ENCODE data around the gene AXIN2.

Gene AXIN2

DNA sequence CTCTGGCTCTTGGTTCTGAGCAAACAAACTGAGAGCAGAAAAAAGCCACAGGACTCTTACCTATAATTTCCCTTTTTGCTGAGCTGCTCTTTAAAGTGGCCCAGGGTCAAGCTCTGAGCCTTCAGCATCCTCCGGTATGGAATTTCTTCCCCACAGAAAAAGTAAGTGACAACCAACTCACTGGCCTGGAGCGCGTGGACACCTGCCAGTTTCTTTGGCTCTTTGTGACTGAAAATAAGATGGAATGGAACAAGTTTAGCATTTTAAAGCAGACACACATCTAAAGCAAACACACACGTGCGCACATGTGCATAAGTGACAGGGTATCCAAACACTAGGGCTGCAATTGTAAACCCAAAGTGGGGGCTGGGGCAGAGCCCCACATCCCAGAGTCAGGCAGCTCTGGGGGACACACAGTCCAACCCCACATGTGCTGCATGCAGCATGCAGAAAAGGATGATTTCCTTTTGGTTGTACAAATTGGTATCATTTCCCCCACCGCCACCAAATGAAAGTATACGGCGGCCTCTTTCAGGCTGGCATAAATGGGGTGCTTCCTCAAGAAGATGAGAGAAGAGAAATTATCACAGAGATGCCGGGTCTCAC, 27.5 kb downstream of the AXIN2 start:
- no peaks in the 10 kb centered on the region for H3K9me3 Mint-ChIP-seq
- TF ChIP-seq, protein P1, sequence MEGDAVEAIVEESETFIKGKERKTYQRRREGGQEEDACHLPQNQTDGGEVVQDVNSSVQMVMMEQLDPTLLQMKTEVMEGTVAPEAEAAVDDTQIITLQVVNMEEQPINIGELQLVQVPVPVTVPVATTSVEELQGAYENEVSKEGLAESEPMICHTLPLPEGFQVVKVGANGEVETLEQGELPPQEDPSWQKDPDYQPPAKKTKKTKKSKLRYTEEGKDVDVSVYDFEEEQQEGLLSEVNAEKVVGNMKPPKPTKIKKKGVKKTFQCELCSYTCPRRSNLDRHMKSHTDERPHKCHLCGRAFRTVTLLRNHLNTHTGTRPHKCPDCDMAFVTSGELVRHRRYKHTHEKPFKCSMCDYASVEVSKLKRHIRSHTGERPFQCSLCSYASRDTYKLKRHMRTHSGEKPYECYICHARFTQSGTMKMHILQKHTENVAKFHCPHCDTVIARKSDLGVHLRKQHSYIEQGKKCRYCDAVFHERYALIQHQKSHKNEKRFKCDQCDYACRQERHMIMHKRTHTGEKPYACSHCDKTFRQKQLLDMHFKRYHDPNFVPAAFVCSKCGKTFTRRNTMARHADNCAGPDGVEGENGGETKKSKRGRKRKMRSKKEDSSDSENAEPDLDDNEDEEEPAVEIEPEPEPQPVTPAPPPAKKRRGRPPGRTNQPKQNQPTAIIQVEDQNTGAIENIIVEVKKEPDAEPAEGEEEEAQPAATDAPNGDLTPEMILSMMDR (IDR thresholded peaks at IDR 0.05; ENCODE audit: unreplicated experiment in 3 of 3) = no peak
- H3K4me3 Mint-ChIP-seq = peak overlapping the region in 1 of 3 experiments; percentile 24
- H3K4me1 Mint-ChIP-seq = peaks cover 68% of the 10 kb centered on the region
- peak overlapping the region; percentile 84 to 97 (median 94) for H3K27ac Mint-ChIP-seq
- peaks cover 66% of the 10 kb centered on the region for H3K36me3 Mint-ChIP-seq (ENCODE audit: low read depth)
- no peaks in the 10 kb centered on the region for H3K27me3 Mint-ChIP-seq (ENCODE audit: low read depth)

DNA sequence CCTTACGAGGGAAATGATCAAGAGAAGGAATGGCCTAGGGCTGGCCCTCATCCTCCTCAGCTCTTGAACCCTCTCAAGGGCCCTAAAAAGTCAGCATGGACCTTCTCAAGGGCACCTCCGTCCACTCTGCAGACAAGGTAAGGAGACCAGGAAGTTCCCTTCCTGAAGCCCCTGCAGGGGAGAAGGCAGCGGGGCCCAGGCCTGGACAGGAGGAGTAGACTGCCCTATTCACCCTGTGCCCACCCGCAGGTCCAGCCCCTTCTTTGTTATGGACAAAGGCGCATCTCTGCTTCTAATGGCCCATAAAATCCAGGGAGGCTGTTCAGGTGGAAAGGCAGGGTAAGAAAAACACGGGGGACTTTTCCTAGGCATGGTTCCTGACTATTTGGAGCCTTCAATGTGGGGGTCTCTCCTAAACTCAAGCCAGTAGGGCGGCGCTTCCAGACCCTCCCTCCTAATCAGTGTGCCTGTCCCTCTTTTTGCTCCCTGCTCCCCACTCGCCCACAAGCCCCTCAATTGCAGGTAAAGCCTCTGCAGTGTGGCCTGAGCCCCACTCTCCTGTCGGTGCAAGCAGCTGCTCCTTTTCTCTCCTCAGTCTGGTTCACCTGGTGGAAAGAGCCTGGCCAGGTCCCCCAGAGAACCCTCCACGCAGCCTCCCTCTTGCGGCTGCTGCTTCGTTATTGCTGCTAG, 28.2 kb downstream of the AXIN2 start:
- H3K9me3 Mint-ChIP-seq = no peaks in the 10 kb centered on the region
- peak overlapping the region; percentile 82 to 97 (median 84) for H3K27ac Mint-ChIP-seq
- TF ChIP-seq, protein P1 (IDR thresholded peaks at IDR 0.05; ENCODE audit: unreplicated experiment in 3 of 3) = no peak
- H3K4me1 Mint-ChIP-seq = peaks cover 66% of the 10 kb centered on the region
- H3K36me3 Mint-ChIP-seq (ENCODE audit: low read depth) = peaks cover 67% of the 10 kb centered on the region
- no peaks in the 10 kb centered on the region for H3K27me3 Mint-ChIP-seq (ENCODE audit: low read depth)
- H3K4me3 Mint-ChIP-seq = no peak overlapping the region

DNA sequence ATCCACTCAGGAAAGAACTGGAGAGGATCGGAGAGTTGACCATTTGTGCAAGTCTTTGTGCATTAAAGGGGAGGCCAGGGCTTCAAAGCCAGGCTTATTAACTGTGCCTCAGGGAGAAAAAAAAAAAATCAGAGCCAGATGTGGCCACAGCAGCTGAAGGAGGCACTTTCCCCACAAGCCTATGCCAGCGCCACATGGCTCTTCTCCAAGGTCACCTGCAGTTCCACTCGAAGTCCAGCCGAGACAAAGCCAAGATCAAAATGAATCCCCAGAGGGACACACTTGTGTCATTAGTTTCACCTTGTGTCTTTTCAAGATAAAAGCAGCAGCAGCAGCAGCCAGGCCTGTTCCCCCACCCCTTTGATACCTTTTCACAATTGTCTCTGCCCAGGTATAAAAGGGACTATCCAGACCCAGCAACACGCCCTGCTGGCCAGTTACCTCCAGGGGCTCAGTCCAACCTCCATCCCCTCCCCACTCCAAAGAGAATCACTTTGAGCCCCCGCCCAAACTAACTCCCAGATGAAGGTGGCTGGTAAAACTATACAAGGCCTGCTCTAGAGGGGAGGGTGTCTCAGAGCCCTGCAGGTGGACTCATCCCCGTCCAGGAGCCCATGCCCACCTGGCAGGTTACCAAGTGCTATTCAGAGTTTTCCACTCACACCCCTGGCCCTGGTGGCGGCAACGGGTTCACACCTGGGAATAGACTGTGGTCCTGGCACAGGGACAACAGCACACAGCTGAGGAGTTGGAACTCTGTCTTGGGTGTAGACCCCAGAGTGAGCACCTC, 29.2 kb downstream of the AXIN2 start:
- Mint-ChIP-seq H3K36me3 (ENCODE audit: low read depth) (peaks cover 67% of the 10 kb centered on the region), H3K4me3 (peak overlapping the region; percentile 48 to 68 (median 58)), H3K27me3 (ENCODE audit: low read depth) (no peaks in the 10 kb centered on the region), H3K4me1 (peaks cover 66% of the 10 kb centered on the region), H3K27ac (peak overlapping the region; percentile 96 to 97 (median 97)), H3K9me3 (no peaks in the 10 kb centered on the region)
- TF ChIP-seq, protein P1 (IDR thresholded peaks at IDR 0.05; ENCODE audit: unreplicated experiment in 3 of 3) = no peak

DNA sequence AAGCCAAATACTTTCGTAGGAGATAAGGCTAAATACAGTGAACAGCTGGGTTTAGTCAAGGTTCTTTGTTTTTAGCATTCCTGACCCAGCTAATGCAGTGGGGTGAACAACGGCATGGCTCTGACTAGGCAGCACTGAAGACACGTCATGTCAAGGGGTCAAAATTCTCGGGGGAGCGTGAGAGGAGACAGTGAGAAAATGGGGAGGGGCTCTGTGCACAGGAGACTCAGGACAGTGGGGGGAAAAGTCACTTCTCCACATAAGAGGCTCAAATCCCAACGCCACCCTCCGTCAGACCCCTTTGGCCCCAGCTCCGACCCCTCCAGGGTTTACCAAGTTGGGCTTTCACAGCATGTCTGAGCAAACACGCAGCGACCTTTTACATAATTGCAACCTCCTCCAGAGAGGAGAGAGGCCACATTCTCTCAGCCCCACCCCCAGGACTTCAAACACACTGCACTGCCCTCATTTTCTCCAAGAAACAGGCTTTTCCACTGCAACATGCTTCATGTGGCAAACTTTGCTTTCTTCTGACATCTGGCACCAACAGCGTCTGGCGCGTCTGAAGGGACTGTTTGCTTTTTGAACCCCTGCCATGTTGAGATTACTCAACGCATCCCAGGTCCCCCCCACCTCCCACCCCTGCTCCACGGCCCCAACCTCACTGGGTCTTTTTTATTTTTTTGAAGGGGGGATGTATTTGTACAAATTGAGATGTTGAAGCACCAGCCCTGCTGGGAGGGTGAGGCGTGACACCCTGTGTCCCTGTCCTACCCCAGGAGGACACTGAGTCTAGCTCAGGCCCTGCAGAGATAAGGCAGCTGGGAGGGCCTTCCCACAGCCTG, 30.0 kb downstream of the AXIN2 start:
- Mint-ChIP-seq H3K27me3 (ENCODE audit: low read depth) (no peaks in the 10 kb centered on the region), H3K4me1 (peaks cover 64% of the 10 kb centered on the region), H3K36me3 (ENCODE audit: low read depth) (peaks cover 65% of the 10 kb centered on the region), H3K9me3 (no peaks in the 10 kb centered on the region), H3K4me3 (peak overlapping the region; percentile 57 to 68 (median 58)), H3K27ac (peak overlapping the region; percentile 96 to 97 (median 97))
- TF ChIP-seq, protein P1 (IDR thresholded peaks at IDR 0.05; ENCODE audit: unreplicated experiment in 3 of 3) = peak in 2 of 3 experiments; percentile 27 to 43

DNA sequence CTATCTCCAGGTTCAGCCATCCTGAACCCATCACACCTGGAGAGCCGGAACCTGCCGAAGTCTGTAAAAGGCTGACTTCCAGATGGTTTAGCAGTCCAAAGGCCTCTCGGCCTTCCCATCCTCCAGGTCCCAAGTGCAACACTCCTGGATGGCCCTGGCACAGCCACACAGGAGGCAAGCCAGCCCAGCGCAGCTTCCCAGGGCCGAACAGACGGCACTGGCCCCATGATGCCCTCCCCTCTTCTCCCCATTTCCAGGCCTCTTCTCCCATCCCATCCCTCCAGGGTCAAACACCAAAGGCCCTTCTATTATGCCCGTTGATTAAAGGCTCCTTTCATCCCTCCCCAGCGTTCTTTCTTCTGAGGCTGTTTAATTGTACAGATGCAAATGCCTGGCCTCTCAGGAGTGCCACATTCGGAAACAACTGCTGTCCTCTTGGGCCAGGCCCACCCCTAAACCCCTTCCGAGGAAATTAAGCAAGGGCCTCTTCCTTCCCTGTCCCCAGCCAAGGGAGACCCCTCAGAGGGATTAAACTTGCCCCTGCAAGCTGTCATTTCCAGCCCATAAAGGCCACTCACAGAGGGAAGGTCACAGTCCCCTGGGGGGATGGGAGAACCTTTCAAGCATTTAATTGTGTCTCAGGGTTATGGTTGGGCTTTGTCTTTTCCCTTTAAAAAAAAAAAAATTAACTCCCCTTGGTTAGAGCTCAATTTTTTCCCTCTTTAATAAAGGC, 30.8 kb downstream of the AXIN2 start:
- peak overlapping the region; percentile 96 to 97 (median 97) for H3K27ac Mint-ChIP-seq
- H3K9me3 Mint-ChIP-seq = no peaks in the 10 kb centered on the region
- no peaks in the 10 kb centered on the region for H3K27me3 Mint-ChIP-seq (ENCODE audit: low read depth)
- TF ChIP-seq, protein P1 (IDR thresholded peaks at IDR 0.05; ENCODE audit: unreplicated experiment in 3 of 3) = no peak
- peak overlapping the region in 2 of 3 experiments; percentile 28 to 57 for H3K4me3 Mint-ChIP-seq
- H3K36me3 Mint-ChIP-seq (ENCODE audit: low read depth) = peaks cover 61% of the 10 kb centered on the region
- H3K4me1 Mint-ChIP-seq = peaks cover 56% of the 10 kb centered on the region

Data from nephron (organoid).